DMS 273 (cell line): ENCODE results near the gene OLA1.

ENCODE experiments used
- DNase-seq: peaks from one replicate; lab custom pipeline; 2025; ENCODE audit not compliant: unreplicated experiment; lab: John Stamatoyannopoulos, UW

The OLA1 gene

DNA sequence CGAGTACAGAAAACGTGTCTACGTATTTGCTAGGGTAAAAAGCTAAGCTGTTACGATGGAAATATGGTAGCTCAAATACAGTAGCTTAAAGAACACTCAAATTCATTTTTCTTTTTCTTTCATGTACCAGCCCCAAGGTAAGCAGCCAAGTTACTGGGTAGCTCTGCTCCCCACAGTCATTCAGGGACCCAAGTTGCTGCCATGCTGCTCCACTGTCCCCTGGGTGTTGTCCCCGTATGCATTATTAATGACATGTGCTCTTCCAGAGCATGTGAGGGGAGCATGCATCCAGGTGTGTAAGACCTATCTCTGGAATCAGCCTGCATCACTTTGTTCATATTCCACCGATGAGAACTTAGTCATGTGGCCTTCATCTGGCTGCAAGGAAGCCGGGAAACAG is 178.1 kb downstream of the OLA1 start:
- no peak for DNase-seq

- no peak for DNase-seq
Observed at GRCh38 chr2:174067815-174068214, 180.5 kb downstream of the OLA1 start.

DNA sequence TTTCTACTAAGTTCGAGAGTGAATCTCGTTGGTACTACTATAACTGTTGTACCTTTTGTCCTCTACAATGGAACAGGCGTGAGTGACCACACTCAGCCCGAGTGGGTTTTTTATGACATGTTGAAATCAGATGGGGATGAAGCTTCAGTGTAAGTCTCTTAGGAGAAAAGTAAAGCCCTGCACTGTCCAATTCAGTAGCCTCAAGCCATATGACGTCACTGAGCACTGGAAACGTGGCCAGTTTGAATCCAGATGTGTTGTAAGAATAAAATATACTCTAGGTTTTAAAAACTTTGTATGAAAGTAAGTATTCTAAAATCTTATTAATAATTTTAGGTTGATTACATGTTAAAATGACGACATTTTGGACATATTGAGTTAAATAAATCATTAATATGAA is 181.5 kb downstream of the OLA1 start:
- no peak for DNase-seq

GRCh38 chr2:174063492-174064092 is 184.7 kb downstream of the OLA1 start:
- DNase-seq: no peak

DNA sequence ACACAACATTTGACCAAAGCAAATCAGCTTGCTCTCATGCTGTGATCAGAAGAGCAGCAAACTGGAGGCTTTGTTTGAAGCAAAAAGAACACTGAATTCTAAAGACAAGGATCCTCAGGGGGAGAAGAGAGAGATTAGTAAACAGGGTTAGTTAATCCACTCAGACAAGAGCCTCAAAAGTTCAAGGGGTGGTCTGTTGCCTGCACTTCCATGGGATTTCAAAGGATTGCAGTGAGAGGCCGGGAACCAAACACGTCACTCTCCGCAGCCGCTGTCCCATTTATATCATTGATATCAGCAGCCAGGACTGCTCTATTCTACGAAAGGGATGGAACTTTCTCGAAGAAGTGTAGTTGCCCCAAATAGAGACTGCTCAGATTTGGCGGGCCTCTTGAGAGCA is 185.4 kb downstream of the OLA1 start:
- DNase-seq: no peak

DNA sequence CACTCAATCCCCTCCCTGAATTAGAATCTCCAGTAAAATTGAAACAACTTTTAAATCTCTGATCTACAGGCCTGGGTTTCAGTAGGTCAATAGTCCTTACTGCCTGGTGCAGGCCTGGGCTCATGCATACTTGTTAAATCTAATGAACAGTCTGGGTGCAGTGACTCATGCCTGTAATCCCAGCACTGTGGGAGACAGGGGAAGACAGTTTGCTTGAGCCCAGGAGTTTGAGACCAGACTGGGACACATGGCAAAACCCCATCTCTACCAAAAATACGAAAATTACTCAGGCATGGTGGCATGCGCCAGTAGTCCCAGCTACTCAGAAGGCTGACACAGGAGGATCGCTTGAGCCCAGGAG is 188.5 kb downstream of the OLA1 start:
- no peak for DNase-seq

DNA sequence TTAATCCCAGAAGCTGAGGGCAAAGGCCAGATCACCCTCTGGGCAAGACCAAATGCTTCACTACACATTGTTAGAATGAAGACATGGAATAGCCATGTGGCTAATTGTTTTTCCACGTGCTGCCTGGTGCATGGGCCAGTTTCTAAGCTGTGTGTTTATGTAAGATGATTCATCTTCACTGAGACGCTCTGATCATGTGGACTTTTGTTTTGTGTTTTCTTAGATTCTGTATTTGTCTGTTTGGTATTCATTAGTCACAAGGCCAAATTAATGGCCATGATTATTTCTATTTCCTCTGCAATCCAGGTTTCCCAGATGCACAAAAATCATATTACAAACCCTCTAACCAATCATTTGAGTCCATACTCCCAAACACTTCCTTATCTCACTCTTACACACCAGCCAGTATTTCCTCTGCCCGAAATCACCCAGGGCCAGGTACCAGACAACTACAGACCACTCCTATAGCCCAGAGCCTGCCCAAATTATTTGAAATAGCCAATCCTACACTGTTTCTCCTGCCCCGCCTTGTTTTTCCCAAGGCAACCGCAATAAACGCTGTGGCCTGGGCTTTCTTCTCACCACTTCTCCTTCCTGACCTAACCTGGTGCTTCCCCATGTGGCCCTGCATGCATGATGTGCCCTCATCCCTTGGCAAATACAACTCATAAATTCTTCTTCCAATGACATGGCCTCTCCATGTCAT is 189.0 kb downstream of the OLA1 start:
- DNase-seq: no peak

DNA sequence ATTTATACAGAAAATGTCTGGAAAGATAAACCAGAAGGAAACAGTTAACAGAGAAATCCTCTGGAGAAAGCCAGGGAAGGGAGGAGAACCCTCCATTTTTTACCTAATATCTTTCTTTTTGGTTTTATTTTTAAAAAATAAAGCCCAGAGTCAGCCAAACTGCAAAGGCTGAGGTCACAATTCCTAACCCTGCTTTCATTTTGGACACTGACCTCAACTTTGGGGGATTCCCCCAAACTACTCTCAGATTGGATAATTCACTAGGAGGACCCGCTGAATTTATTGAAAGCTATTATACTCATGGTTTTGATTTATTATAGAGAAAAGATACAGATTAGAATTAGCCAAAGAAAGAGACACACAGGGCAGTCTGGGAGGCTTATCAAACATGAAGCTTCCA is 189.9 kb downstream of the OLA1 start:
- DNase-seq: no peak

- no peak for DNase-seq
Observed at GRCh38 chr2:174058026-174058425, 190.3 kb downstream of the OLA1 start.

DNA sequence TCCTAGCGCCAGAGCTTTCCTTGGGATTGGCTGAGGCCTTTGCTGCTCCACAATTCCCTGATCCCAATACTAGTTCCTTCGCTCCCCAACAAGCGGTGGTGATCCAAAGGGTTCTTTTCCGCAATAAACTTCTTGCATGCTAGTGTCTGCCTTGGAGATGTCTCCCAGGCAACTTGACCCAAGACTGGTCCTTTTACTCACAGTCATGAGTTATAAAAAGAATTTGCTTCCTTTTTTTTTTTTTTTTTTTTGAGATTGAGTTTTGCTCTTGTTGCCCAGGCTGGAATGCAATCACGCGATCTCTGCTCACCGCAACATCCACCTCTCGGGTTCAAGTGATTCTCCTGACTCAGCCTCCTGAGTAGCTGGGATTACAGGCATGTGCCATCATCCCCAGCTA is 193.4 kb downstream of the OLA1 start:
- DNase-seq: no peak

GRCh38 chr2:174053355-174054151 is 194.8 kb downstream of the OLA1 start:
- DNase-seq: no peak

GRCh38 chr2:174052584-174052976 is 195.8 kb downstream of the OLA1 start:
- DNase-seq: no peak

DNA sequence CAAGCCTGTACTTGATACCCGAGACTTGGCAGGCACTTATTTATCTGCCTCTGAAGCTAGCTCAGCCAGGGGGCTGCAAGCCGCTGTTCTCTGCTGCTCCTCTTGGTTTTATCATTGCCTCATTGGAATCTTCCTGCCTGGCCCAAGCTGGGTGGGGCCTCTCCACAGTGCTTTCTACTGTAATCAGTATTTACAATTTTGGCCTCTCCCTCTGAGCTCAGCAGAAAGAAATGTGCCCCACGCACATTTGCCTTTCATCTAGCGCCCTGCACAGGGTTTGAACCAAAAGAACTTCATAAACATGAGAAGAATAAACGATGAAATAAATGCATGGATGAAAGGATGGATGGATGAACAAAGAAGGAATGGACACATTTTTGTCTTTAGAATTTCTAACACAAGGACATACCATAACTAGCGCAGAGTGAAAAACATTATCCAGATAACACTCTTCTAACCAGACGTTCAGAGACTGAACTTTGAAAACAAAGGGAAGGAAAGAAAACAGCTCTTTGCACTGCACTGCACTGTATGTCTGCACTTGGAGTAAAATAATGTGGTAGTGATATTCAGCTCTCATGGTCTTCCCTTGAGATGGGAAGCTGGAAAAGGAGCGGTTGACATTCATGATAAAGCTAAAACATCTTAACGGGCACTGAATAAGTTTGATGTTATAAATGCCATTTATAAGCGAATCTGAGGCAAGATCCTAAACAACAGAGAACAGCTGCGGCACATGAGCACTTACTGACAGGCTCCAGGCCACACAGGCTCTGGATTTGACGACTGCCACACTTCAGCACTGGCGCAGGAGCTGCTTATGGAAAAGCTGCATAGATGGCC is 196.4 kb downstream of the OLA1 start:
- no peak for DNase-seq

DNA sequence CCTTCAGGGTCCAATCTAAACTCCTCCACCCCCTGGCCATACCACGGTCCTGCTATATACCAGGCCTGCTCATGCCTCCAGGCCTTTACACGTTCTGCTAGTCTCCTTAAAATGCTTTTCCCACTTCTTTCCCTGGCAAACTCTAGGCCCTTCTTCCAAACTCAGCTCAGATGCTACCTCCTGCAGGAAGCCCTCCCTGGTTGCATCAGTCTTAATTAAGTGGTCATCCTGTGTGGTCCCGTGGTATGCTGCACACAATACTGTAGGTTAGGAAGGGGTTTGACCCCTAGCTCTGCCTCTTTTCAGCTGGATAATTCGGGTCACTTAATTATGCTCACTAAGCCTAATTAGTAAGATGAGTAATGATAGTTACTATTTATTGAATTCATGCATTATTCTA is 197.3 kb downstream of the OLA1 start:
- no peak for DNase-seq

GRCh38 chr2:174049895-174050294 is 198.4 kb downstream of the OLA1 start:
- no peak for DNase-seq

GRCh38 chr2:174048243-174048642 is 200.1 kb downstream of the OLA1 start:
- DNase-seq: no peak

- no peak for DNase-seq
Observed at GRCh38 chr2:174047746-174048145, 200.6 kb downstream of the OLA1 start.

DNA sequence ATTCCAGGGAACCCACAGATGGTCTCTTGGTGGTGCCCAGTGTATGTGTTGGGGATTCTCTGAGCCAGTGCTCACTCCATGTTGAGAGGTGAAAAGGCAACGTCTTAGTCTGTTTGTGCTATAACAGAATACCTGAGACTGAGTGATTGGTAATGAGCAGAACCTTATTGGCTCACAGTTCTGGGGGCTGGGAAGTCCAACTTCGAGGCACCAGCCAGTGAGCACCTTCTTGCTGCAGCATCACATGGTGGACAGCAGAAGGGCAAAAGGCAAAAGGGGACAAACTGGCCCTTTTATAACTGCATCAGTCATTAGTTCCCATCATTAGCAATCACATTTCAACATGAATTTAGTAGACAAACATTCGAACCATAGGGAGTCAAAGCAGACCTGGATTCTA is 202.2 kb downstream of the OLA1 start:
- no peak for DNase-seq

DNA sequence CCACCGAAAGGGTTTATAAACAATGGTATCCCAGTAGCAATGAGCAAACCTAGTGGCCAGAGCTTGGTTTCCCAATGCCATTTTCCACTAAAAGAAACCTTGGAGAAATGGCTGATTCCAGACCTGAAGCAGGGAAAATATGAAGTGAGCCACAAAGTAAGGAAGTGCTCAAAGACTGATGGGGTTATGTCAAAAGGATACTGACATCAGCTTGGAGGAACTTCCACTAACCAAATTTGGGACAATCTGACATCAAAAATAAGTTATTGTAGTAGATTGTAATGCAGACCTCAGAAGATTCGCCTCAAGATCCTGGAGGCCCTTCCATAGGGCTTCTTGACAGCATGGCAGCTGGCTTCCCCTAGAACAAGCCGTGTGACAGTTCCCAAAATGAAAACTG is 203.8 kb downstream of the OLA1 start:
- no peak for DNase-seq

- DNase-seq: no peak
Observed at GRCh38 chr2:174040417-174040701, 208.0 kb downstream of the OLA1 start.

DNA sequence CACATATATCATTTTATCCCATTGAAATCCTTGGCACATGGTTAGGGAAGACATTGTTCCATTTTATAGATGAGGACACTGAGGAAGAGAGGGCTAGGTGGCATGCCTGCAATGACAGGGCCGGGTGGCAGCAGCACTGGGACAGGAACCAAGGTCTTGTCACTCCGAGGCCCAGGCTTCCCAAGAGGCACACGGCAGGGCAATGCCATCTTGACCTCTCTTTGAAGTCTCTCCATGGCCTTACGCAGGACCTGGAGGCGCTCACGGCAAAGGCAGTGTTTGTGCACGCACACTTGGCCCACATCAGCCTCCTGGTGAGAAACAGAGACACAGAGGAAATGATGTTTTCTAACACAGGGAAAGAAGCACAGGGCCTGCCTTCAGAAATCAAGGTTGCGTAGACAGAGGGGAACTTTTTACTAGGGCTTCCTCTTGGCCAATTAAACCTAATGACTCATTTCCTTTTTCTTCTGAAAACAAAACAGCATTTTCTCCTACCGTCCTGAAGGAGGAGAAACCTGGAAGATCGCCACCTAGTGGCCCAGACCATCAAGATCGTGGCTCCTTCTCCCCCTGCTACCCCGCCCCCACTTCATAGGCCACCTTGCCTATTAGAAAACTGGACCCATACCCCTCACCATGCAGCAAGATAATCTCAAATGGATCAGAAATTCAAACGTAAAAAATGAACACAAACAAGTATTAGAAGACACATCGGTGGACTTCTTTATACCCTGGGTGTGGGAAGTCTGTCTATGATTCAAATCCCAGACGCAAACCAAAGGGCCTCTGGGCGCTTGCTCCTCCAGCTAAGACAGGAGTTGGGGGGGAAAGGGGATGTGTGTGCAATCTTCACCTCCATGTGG is 208.5 kb downstream of the OLA1 start:
- peak; percentile 94 for DNase-seq
